Gastroesophageal sphincter (tissue), 3 donors: Measurements from ENCODE around the gene ARMC2.

ENCODE experiments used
- CTCF ChIP-seq, 4 experiments: fragments of 200-600 bp in 2 of 4; fragments of 450-650 bp in 2 of 4; sonication (generic) in 1 of 4; IDR thresholded peaks; one replicate each; pipeline ENCODE4 v1.5.1; 2017 to 2019; ENCODE audit warnings: antibody characterized with exemption in 4 of 4, mild to moderate bottlenecking in 2 of 4, moderate library complexity in 2 of 4
- POLR2A ChIP-seq, 2 donors: fragments of 450-650 bp; IDR thresholded peaks; one replicate each; pipeline ENCODE4 v1.6.1; 2017; ENCODE audit warnings: antibody characterized with exemption in 2 of 2, mild to moderate bottlenecking in 2 of 2, moderate library complexity in 1 of 2
- POLR2AphosphoS5 ChIP-seq: sonication (generic); formaldehyde crosslinking; IDR thresholded peaks from one replicate; pipeline ENCODE4 v1.6.1; 2017; ENCODE audit warnings: antibody characterized with exemption

GRCh38 chr6:109015176-109015575, 167.0 kb downstream of the ARMC2 start:
- TF ChIP-seq CTCF (IDR thresholded peaks at IDR 0.05) = no peak
- TF ChIP-seq POLR2A (IDR thresholded peaks at IDR 0.05) = no peak
- TF ChIP-seq POLR2AphosphoS5 = no peak
